GM12874 (cell line): ENCODE data around the gene QSER1.

ENCODE experiments used
- TF ChIP-seq, protein P1 (sequence below): IDR thresholded peaks from 2 replicates; pipeline ENCODE4 v1.5.1; 2011; ENCODE audit warnings: low read depth, mild to moderate bottlenecking, control low read depth, low read length, moderate library complexity; ENCODE audit not compliant: insufficient read depth

The QSER1 gene

DNA sequence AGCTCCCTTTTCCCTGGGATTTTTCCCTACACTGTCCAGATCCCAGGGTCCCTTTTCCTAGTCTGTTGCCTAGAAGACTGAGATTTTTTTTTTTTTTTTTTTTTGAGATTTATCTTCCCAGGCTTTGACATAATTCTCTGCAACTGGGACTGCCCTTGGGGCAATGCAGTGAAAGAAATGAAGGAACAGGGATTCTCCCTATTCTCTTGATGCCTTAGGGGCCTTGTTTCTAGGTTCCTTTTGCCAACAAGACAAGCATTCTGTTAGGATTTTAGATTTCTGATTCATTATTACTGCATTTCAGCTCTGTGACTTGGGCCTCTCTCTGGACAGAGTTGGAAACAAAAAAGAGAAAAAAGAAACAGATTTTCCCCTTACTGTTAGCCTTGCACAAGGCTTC, 47.3 kb downstream of the QSER1 start:
- TF ChIP-seq, protein P1, sequence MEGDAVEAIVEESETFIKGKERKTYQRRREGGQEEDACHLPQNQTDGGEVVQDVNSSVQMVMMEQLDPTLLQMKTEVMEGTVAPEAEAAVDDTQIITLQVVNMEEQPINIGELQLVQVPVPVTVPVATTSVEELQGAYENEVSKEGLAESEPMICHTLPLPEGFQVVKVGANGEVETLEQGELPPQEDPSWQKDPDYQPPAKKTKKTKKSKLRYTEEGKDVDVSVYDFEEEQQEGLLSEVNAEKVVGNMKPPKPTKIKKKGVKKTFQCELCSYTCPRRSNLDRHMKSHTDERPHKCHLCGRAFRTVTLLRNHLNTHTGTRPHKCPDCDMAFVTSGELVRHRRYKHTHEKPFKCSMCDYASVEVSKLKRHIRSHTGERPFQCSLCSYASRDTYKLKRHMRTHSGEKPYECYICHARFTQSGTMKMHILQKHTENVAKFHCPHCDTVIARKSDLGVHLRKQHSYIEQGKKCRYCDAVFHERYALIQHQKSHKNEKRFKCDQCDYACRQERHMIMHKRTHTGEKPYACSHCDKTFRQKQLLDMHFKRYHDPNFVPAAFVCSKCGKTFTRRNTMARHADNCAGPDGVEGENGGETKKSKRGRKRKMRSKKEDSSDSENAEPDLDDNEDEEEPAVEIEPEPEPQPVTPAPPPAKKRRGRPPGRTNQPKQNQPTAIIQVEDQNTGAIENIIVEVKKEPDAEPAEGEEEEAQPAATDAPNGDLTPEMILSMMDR, result no peak

DNA sequence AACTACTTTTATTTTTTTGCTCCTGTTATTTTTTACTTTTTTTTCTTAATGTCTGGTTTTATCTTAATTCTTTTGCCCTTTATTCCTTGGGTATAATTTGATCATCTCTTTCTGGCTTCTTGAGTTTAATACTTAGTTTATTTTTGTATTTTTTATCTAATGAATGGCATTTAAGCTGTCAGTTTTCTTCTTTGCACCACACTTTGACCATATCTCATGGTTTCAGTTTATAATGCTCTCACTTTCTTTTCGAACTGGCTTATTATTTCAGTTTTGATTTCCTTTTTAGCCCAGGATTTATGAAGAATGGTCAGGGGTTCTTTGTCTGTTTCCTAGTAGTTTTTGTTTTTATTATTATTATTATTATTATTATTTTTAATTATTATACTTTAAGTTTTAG, 48.3 kb downstream of the QSER1 start:
- TF ChIP-seq, protein P1, result no peak

DNA sequence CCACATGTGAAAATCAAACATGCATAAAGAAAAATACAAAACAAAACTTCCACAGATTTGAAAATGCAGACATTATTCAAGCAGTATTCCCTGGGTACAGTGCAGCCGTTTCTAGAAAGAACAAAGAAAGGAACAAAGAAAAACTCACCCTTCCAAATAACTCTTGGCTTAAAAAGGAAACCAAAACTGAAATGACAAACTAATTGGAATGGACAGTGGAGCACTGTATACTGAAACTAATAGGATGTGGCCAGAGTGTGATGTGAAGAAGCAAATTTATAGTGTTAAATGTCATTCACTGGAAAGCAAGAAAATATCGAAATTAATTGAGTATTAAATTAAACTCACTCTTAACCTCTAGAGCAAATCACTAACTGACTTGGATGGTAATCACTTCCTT, 55.4 kb downstream of the QSER1 start:
- TF ChIP-seq, protein P1, result no peak

DNA sequence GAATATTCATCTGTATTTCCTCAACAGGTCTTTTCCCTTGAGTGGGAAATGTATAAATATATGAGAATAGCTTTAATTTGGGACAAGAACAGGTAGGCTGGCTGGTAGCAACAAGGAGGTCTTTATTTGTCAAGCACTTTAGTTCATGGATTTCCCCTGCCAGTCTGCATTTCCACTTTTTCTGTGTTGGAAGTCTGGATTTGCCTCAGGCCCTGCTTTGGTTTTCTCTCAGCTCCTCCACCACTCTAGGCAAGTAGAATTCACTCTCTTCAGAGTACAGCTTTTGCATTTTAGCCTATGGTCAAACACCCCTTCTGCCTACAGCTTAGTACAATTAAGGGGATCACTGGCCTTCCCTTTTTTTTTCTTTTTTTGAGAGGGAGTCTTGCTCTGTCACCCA, 57.1 kb downstream of the QSER1 start:
- TF ChIP-seq, protein P1, result no peak

DNA sequence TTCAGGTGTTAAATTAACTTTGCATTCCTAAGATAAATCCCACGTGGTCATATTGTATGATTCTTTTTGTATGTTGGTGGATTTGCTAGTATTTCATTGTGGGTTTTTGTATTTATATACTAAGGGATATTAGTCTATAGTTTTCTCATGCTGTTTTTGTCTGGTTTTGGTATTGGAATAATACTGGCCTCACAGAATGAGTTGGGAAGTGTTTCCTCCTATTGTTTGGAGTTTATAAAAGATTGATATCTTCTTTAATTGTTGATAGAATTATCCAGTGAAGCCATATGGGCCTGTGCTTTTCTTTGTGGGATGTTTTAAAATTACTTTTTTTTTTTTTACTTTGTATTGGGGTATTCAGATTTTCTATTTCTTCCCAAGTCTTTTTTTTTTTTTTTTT, 59.8 kb downstream of the QSER1 start:
- TF ChIP-seq, protein P1, result no peak

DNA sequence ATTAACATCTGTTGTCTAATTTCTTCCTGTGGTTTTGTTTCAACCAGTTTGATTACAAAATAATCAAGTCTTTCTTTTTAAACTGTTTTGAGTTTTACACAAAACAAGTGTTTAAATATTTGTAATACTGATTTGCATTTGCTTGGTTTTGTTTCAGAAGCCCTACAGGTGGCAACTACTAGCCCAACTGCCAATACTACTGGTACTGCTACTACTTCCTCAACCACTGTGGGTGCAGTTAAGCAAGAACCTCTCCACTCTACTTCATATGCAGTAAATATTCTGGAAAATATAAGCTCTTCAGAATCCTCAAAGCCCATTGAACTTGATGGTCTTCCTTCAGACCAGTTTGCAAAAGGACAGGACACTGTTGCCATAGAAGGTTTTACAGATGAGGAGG, 61.1 kb downstream of the QSER1 start:
- TF ChIP-seq, protein P1, result no peak

DNA sequence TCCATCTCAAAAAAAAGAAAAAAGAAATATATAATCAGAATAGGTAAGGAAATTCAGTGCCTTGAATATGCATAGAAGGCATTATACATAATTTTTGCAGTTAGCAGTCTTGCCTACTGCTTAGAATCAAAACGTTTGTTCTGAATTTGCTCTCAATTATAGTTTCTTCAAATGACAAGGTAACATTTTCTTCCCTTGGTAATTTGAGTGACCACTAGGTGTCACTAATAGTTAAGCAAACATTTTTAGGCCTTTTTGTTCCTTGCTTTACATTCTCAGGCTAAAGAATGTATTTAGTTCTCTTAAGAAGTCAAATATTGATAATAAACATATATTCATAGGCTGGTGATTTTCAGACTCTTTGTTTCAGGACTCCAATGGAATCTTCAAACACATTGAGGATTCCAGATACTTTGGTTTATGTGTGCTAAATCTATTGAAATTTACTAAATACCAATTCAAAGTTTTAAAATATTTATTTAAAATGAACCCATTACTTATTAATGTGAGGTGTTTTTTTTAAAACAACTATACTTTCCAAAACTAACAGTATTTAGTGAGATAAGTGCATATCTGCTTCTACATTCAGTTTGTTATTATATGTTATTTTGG, 68.0 kb downstream of the QSER1 start:
- TF ChIP-seq, protein P1, result peak; percentile 15; the same call in 1 of the 2 replicates

DNA sequence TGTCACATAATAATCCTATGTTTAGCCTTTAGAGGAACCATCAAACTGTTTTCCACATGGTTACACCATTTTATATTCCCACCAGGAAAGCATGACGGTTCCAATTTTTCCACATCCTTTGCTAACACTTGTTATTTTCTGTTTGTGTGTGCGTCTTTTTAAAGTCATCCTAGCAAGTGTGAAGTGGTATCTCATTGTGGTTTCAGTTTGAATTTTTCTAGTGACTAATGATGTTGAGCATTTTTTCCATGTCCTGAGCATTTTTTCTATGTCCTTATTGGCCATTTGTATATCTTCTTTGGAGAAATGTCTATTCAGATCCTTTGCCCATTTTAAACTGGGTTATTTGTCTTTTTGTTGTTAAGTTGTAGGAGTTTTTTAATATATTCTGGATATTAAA, 69.4 kb downstream of the QSER1 start:
- TF ChIP-seq, protein P1, result no peak
